Stimulated activated CD8-positive, alpha-beta memory T cell treated with anti-CD3 and anti-CD28 coated beads, Interleukin-4, amount 100 ng/mL, for 24 hours (primary cell): Measurements from ENCODE around the gene KIAA0232.
"Not testable (repeated sequence)": the region's sequence is repeated elsewhere in the genome, so short reads cannot be mapped to it uniquely, and the experiment has no call there.

Experiments used
- DNase-seq: peaks from one replicate; pipeline ENCODE4 v3.0.0-alpha.2; 2020; ENCODE audit warnings: low read depth

The KIAA0232 gene

GRCh38 chr4:6754481-6755087, 27.9 kb upstream of the KIAA0232 start:
- DNase-seq: no peak

DNA sequence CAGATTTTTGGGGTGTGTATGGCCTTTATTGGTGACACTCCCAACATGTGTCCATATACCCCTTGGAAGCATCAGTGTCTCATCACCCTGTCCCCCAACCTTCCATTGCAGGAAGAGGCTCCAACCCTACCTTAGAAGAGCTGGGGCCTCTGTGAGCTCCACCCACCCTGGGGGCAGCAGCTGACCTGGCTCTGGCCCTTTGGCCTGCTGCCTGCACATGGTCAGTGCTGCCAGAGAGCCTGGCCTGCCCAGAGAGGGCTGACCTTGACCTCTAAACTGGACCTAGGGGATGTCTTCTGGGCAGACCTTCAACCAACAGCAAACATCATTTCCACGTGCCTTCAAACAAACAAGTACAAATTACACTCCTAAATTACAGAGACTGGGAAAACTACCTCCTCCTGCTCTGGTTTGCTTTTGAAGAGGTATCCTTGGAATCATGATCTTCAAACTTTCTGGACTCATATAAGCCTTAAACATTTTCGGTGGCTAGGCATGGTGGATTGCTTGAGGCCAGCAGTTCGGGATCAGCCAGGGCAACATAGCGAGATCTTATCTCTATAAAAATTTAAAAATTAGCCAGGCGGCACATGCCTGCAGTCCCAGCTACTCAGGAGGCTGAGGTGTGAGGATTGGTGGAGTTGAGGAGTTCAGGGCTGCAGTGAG, 27.3 kb upstream of the KIAA0232 start:
- DNase-seq: no peak

- DNase-seq: not testable (repeated sequence)
These were observed 26.2 kb upstream of the KIAA0232 start for GRCh38 chr4:6756345-6756744.

DNA sequence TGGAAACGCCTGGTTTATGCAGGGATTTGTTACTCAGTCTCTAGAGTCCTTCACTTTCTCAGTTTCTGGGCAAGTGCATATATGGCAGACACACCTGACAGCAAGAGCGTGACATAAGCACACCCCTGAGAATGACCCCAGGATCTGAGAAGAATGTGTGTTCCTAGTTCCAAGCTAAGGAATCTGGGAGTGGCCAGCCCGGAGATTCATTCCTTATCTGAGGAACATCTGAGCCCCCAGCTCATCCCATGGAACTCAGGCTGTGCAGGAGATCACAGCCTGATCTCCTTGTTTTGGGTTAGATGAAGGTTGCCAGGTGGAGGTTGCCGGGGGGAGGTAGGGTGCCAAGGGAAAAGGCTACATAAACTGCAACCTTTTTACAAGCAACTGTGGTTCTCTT, 23.8 kb upstream of the KIAA0232 start:
- no peak for DNase-seq

DNA sequence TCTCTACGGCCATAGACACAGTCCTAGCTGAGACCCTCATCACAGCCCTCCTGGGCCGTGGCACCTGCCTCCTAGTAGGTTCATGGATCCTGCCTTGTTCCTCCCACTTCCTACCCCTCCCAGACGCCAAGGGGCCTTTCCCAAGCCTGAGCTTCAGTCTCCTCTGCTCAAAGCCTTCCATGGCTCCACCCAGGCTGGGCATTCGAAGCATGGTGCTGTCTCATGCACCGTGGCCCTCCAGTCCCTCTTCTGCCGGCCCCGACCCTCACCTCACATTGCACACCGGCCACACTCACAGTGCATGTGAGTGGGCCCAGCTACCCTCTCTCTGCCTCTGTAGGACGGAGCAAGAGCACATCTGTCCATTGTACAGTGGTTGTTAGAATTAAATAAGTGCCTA, 21.7 kb upstream of the KIAA0232 start:
- DNase-seq: no peak

DNA sequence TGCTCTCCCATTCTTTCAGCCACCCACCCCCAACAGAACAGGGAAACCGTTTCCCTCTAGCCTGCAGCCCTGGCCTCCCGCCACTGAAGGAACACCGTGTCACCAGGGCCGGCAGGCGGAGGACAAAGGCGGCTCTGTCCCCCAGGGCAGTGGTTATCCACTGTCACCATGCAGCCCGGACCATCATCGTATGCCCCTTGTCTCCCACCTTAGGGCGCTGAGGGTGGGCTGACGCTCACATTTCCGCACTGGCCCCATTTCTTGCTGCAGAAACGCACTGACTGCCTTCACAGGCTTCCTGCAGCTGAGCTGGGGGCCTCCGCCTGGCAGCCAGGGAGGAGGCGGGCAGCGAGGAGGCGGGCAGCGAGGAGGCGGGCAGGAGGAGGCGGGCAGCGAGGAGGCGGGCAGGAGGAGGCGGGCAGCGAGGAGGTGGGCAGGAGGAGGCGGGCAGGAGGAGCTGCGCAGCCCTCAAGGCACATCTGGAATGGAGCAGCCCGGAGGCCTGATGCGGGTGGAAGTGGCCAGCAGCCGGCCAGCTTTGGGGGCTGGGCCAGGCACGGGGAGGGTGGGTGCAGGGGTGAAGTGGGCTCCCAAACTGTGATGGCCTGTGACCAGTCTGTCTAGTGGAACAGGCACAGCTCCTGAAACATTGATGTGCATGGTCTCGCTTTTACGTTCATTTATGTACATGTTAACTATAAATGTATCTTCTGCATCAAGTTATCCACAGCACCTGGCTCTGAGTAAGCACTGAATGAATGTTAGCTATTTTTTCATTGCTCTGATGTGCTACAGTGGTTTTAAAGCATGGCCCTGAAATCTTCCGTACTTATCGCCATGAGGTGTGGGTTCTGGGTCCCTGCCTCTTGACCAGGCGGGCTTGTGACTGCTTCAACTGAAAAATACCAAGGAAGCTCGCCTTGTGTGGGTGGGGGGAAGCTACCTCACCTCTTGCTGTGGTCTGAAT, 20.6 kb upstream of the KIAA0232 start:
- no peak for DNase-seq

DNA sequence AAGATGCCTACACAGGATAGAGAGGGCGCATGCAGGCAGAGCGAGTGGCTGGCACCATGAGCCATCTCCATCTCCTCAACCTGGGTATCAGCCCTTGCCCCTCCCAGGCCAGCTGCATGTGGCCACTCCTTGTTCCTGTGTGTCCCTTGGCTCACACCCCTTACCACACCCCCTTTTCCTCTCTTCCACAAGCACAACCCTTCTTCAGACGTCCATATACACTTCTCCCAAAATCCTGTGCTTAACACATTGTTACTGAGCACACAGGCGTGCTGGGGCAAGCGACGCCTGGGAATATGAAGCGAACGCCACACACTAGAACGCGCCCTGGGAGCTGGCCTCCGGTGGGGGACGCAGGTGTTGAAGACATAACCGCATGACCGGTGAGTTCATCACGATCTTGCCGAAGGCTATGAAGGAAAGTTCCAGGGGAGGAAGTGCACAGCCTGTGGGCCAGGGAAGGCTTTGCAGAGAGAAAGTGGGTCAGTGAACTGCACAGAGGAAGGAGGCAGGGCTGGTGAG, 19.1 kb upstream of the KIAA0232 start:
- DNase-seq: no peak

DNA sequence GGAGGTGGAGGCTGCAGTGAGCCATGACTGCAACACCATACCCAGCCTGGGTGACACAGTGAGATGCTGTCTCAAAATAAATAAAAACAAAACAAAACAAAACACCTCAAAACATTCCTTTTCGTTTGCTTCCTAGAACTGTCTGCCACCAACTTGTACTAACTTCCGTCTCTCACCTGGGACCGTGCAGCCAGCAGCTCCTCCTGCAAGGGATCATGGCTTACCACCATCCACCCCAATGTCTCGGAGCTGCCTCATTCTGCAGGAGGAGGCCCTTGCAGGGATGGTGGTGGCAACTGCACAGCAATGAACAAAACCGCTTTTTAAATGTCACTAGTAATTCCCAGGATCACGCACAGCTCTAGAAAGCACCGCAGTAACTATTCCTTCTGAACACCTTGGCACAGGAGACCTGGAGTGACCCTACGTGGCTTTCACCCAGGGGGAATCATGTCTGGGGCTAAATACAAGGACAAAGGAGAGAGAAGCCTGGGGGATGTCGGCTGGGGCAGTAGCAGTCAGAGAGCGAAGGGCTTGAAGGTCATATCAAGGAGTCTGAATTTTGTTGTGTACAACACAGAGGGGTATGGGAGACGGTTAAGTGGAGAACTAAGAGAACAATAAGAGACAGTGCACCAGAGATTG, 17.4 kb upstream of the KIAA0232 start:
- no peak for DNase-seq

GRCh38 chr4:6765703-6766102, 16.8 kb upstream of the KIAA0232 start:
- no peak for DNase-seq

- DNase-seq: no peak
These were observed 15.2 kb upstream of the KIAA0232 start for GRCh38 chr4:6767386-6767747.

- DNase-seq: no peak
These were observed 14.6 kb upstream of the KIAA0232 start for GRCh38 chr4:6767748-6768538.

DNA sequence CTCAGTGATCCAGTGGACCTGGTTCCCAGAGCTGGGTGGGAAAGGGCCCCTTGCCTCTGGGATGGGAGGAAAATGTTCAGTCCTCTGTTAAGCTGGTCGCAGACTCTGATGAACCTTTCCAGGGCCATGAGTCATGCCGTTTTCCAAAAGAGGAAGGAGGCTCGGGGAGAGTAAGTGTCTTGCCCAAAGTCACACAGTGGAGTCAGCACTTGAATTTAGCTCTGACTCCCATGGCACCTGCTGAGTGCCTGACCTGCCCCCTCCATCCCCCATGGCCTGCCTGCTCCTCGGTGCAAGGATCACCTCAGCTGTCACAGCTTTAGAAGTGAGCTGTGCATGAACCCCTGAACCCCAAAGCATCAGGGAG, 14.0 kb upstream of the KIAA0232 start:
- DNase-seq: no peak

DNA sequence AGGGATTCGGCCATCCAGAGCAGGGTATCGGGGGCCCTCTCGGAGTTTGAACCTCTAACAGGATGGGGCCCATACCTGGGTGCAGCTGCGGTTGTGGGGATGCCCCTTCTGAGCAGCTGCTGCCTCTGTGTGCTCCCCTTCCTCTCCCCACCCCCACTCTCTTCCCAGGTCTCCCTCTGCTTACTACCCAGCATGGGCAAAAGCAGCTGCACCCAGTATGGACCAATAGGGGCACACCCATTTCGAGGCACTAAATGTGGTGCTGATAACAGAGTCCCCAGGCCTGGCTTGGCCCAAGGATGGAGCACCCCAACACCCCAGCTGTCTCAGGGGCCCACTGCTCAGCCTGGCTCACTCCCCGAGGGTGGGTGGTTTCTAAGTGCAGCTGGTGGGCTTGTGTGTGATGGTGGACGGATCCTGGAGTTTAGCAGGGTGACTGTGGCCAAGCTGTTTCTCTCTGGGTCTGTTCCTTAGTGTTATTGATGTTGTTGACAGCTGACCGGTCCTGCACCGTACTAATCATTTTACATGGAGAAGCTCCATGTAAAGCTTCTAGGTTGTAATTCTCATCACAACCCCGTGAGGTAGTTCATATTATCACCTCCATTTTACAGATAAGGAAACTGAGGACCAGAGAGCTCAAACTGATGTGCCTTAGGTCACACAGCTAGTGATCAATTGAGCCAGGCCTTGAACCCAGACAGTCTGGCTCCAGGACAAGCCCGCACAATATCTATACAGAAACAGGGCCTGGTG, 13.1 kb upstream of the KIAA0232 start:
- no peak for DNase-seq

GRCh38 chr4:6769989-6770420, 12.5 kb upstream of the KIAA0232 start:
- DNase-seq: no peak

- DNase-seq: no peak
These were observed 11.8 kb upstream of the KIAA0232 start for GRCh38 chr4:6770581-6771228.

- DNase-seq: no peak
These were observed 11.3 kb upstream of the KIAA0232 start for GRCh38 chr4:6771229-6771671.

- DNase-seq: no peak
These were observed 10.2 kb upstream of the KIAA0232 start for GRCh38 chr4:6772223-6772928.

DNA sequence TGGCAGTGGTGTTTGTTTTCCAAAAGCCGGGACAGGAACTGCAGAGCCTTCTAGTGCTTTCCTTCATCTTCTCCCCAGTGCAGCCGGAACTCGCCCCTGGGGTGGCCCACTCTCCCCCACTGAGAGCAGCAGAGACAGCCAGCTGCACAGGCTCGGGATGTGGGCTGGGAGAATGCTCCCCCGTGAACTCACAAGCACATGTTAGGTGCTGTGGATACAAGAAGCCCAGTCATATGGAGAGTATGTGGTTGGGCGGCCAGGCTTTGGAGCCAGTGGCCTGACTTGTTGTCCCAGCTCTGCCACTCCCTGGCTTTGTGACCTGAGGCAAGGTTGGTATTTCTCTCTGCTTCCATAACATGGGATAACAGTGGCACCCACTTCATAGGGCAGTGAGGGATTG, 9.4 kb upstream of the KIAA0232 start:
- DNase-seq: no peak
